BLaER1 (cell line): ENCODE measurements around the gene GHR.

Source experiments
- H3K27ac ChIP-seq: shearing (Covaris generic); formaldehyde crosslinking; 2 replicates; pipeline ENCODE4 v1.8.1; 2022
- H3K27me3 ChIP-seq: shearing (Covaris generic); formaldehyde crosslinking; 2 replicates; pipeline ENCODE4 v1.8.1; 2022
- H3K36me3 ChIP-seq: shearing (Covaris generic); formaldehyde crosslinking; 2 replicates; pipeline ENCODE4 v1.8.1; 2022
- H3K4me1 ChIP-seq: shearing (Covaris generic); formaldehyde crosslinking; 2 replicates; pipeline ENCODE4 v1.8.1; 2022
- H3K4me2 ChIP-seq: shearing (Covaris generic); formaldehyde crosslinking; 2 replicates; pipeline ENCODE4 v1.8.1; 2022
- H3K4me3 ChIP-seq: shearing (Covaris generic); formaldehyde crosslinking; 2 replicates; pipeline ENCODE4 v1.8.1; 2022
- H3K9ac ChIP-seq: shearing (Covaris generic); formaldehyde crosslinking; 2 replicates; pipeline ENCODE4 v1.8.1; 2022
- H3K9me3 ChIP-seq: shearing (Covaris generic); formaldehyde crosslinking; 2 replicates; pipeline ENCODE4 v1.8.1; 2022
- H4K20me1 ChIP-seq: shearing (Covaris generic); formaldehyde crosslinking; 2 replicates; pipeline ENCODE4 v1.8.1; 2022
- Cebpa-rat ChIP-seq: shearing (Covaris generic); IDR thresholded peaks from 2 replicates; pipeline ENCODE4 v1.8.1; 2022

Gene GHR

GRCh38 chr5:42526179-42526578, 102.9 kb downstream of the GHR start:
- no peak for TF ChIP-seq Cebpa-rat
- Histone ChIP-seq H3K27me3 (no peaks in the 10 kb centered on the region), H3K36me3 (no peaks in the 10 kb centered on the region), H3K27ac (no peak overlapping the region), H3K4me2 (no peak overlapping the region), H3K9ac (no peak overlapping the region), H3K4me1 (peaks cover 14% of the 10 kb centered on the region), H3K9me3 (peaks cover 35% of the 10 kb centered on the region), H3K4me3 (no peak overlapping the region), H4K20me1 (no peaks in the 10 kb centered on the region)

DNA sequence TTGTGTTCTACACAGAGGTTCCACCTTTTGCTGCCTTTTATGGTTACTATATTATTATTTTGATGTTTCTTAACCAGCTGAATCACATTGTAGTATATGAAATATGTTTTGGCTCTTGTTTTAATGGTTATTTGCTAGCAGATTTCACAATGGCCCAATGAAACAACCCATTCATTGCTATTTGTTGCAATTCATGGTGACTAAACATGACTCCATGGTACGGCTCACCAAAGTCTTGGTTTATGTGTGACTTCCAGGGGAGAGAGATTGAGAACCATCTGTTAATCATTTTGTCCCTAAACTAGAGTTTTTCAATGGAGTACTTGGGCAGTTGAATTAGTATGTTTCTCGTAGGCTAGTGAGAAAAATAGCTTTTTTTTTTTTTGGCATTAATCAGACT, 108.4 kb downstream of the GHR start:
- Histone ChIP-seq H3K27me3 (no peaks in the 10 kb centered on the region), H3K4me1 (no peaks in the 10 kb centered on the region), H3K36me3 (no peaks in the 10 kb centered on the region), H4K20me1 (no peaks in the 10 kb centered on the region), H3K4me3 (no peak overlapping the region), H3K9me3 (peaks cover 14% of the 10 kb centered on the region), H3K27ac (no peak overlapping the region), H3K4me2 (no peak overlapping the region), H3K9ac (no peak overlapping the region)
- TF ChIP-seq Cebpa-rat: no peak

DNA sequence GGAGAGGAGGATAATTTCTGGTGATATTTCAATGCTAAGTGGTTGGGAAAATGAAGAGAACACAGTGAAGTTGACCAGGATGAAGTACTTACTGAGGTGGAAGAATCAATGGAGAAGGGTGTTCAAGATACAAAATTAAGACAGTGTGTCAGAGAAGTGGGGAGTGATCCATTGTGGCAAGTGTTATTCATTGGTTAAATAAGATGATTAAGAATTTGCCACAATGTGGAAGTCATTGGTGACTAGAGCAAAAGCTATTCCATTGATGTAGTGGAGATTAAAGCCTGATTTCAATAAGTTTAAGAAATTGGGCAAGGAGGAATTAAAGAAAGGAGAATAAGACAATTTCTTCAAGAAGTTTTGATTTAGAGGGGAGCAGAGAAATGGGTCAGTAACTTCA, 118.9 kb downstream of the GHR start:
- H3K27me3 ChIP-seq: no peaks in the 10 kb centered on the region

GRCh38 chr5:42543774-42544173, 120.5 kb downstream of the GHR start:
- no peaks in the 10 kb centered on the region for H3K27me3 ChIP-seq
- TF ChIP-seq Cebpa-rat: no peak
- H3K9ac ChIP-seq: no peak overlapping the region
- H4K20me1 ChIP-seq: no peaks in the 10 kb centered on the region
- no peaks in the 10 kb centered on the region for H3K4me1 ChIP-seq
- H3K4me3 ChIP-seq: no peak overlapping the region
- no peaks in the 10 kb centered on the region for H3K36me3 ChIP-seq
- peaks cover 8% of the 10 kb centered on the region; the same call in 1 of the 2 replicates for H3K9me3 ChIP-seq
- no peak overlapping the region for H3K27ac ChIP-seq
- H3K4me2 ChIP-seq: no peak overlapping the region

More for the DNA sequence above, 118.9 kb downstream of the GHR start:
- Histone ChIP-seq H3K9me3 (peaks cover 8% of the 10 kb centered on the region; the same call in 1 of the 2 replicates), H3K4me3 (no peak overlapping the region), H4K20me1 (no peaks in the 10 kb centered on the region), H3K4me2 (no peak overlapping the region), H3K27ac (no peak overlapping the region), H3K36me3 (no peaks in the 10 kb centered on the region), H3K9ac (no peak overlapping the region), H3K4me1 (no peaks in the 10 kb centered on the region)
- no peak for TF ChIP-seq Cebpa-rat

GRCh38 chr5:42545038-42545437, 121.8 kb downstream of the GHR start:
- no peaks in the 10 kb centered on the region for H3K27me3 ChIP-seq
- no peaks in the 10 kb centered on the region for H3K36me3 ChIP-seq
- no peaks in the 10 kb centered on the region for H3K4me1 ChIP-seq
- TF ChIP-seq Cebpa-rat: no peak
- H3K9ac ChIP-seq: no peak overlapping the region
- no peak overlapping the region for H3K4me2 ChIP-seq
- H4K20me1 ChIP-seq: no peaks in the 10 kb centered on the region
- H3K9me3 ChIP-seq: peaks cover 8% of the 10 kb centered on the region; the same call in 1 of the 2 replicates
- H3K27ac ChIP-seq: no peak overlapping the region
- H3K4me3 ChIP-seq: no peak overlapping the region

DNA sequence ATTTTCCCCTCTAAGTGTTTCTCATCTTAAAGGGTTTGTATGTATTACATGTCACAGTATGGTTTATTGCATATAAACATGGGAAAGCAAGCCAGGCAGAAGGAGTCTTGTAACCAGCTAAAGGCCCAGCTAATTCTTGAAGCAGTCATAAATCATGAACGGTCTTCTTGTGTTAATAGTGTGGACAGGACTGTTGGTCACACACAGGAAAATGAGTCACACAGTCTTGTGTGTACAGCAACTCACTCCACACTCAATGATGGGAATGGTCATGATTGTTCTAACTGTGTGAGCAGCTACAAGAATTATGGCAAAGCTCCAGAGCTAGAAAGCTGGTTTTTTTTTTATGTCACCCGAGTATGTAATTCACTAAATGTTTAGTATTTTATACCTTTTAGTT, 123.9 kb downstream of the GHR start:
- Histone ChIP-seq H3K27me3 (no peaks in the 10 kb centered on the region), H4K20me1 (no peaks in the 10 kb centered on the region), H3K9me3 (no peaks in the 10 kb centered on the region), H3K4me3 (no peak overlapping the region), H3K4me2 (no peak overlapping the region), H3K27ac (no peak overlapping the region), H3K9ac (no peak overlapping the region), H3K36me3 (no peaks in the 10 kb centered on the region), H3K4me1 (no peaks in the 10 kb centered on the region)
- TF ChIP-seq Cebpa-rat: no peak

- Histone ChIP-seq H3K27me3 (no peaks in the 10 kb centered on the region), H4K20me1 (no peaks in the 10 kb centered on the region), H3K4me2 (no peak overlapping the region), H3K27ac (no peak overlapping the region), H3K36me3 (no peaks in the 10 kb centered on the region), H3K9me3 (no peaks in the 10 kb centered on the region), H3K9ac (no peak overlapping the region), H3K4me1 (no peaks in the 10 kb centered on the region), H3K4me3 (no peak overlapping the region)
- TF ChIP-seq Cebpa-rat: no peak
Measured at GRCh38 chr5:42547894-42548293, 124.7 kb downstream of the GHR start.

DNA sequence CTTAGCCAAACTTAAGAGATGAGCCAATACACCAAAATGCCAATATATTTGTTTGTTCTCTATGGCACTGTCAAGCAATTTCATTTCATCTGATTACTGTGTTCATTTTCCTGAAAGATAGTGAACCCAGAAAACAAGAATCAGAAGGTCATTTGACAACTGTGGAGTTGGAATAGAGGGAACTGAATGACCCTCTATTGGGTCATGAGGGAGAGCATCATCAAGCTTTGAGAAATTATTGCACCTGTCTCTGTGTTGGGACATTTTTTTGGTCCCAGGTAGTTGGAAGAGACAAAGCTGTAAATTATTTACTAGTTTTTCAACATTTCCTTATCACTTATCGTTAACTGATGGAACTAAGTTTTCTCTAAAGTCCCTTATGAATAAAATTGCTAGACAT, 129.4 kb downstream of the GHR start:
- H3K9me3 ChIP-seq: no peaks in the 10 kb centered on the region
- no peaks in the 10 kb centered on the region for H4K20me1 ChIP-seq
- H3K9ac ChIP-seq: no peak overlapping the region
- no peak overlapping the region for H3K27ac ChIP-seq
- no peak for TF ChIP-seq Cebpa-rat
- H3K4me1 ChIP-seq: no peaks in the 10 kb centered on the region
- no peak overlapping the region for H3K4me2 ChIP-seq
- no peaks in the 10 kb centered on the region for H3K36me3 ChIP-seq
- no peak overlapping the region for H3K4me3 ChIP-seq
- H3K27me3 ChIP-seq: no peaks in the 10 kb centered on the region

DNA sequence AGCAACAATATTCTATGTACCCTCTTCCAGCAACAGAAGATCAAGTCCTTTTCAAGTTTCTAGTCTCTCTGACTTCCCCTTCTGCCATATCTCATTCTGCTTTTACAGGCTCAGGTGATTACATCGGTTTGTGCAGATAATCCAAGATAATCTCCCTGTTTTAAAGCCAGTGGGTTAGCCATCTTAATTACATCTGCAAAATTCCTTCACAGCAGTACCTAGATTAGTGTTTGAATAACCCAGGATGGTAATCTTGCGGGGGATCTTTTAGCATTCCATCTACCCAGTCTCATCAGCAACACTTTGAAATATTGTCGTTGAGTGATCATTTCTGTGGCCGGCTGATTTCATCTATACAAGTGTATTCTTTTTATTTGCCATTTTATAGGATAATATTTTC, 130.2 kb downstream of the GHR start:
- Histone ChIP-seq H4K20me1 (no peaks in the 10 kb centered on the region), H3K27me3 (no peaks in the 10 kb centered on the region), H3K36me3 (no peaks in the 10 kb centered on the region), H3K4me1 (no peaks in the 10 kb centered on the region), H3K9ac (no peak overlapping the region), H3K4me2 (no peak overlapping the region), H3K9me3 (no peaks in the 10 kb centered on the region), H3K4me3 (no peak overlapping the region), H3K27ac (no peak overlapping the region)
- TF ChIP-seq Cebpa-rat: no peak

DNA sequence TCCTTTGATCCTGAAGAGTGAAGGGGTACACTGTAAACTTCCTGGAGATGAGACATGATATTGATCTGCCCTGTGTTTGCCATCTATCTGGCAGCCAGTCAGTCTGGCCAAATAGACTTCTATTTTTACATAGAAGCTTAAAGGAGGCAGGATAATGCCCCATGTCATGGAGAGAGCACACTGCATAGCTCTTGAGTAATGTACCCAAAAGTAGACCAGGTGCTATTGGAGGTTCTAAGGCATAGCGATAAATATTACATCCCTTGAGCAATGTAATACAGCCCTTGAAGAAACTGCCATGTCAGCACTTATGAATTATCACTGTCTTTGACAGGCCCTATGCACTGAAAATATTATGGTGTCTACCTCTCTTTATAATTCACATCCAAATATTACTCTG, 131.8 kb downstream of the GHR start:
- H3K9me3 ChIP-seq: no peaks in the 10 kb centered on the region

DNA sequence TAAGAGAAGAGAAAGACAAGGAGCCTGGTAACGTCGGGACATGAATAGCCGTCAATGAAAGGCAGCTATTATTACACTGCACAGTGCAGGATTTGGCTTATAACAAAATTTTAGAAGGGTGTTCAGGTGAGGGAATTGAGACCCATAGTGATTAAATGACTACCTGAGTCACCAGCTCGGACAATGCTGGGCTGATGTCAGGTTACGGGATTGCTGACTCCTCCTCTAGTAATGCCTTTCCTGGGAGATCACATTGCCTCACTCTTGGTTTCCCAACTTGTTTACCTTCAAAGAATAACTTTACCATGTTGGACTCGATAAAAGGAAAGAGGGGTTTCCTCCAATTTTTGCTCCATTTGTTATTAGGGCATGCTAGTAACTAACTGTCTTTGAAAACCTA, 132.6 kb downstream of the GHR start:
- Histone ChIP-seq H3K9ac (no peak overlapping the region), H3K9me3 (no peaks in the 10 kb centered on the region), H3K36me3 (no peaks in the 10 kb centered on the region), H3K4me3 (no peak overlapping the region), H4K20me1 (no peaks in the 10 kb centered on the region), H3K27ac (no peak overlapping the region), H3K4me1 (no peaks in the 10 kb centered on the region), H3K27me3 (no peaks in the 10 kb centered on the region), H3K4me2 (no peak overlapping the region)
- no peak for TF ChIP-seq Cebpa-rat

More for the DNA sequence above, 131.8 kb downstream of the GHR start:
- H3K36me3 ChIP-seq: no peaks in the 10 kb centered on the region
- no peak for TF ChIP-seq Cebpa-rat
- H3K27ac ChIP-seq: no peak overlapping the region
- H3K4me3 ChIP-seq: no peak overlapping the region
- H3K9ac ChIP-seq: no peak overlapping the region
- no peaks in the 10 kb centered on the region for H3K4me1 ChIP-seq
- H3K27me3 ChIP-seq: no peaks in the 10 kb centered on the region
- H4K20me1 ChIP-seq: no peaks in the 10 kb centered on the region
- H3K4me2 ChIP-seq: no peak overlapping the region
